Mucosa of rectum (tissue), 2 donors: ENCODE results near the gene COA6.
"Not testable (repeated sequence)": the region's sequence is repeated elsewhere in the genome, so short reads cannot be mapped to it uniquely, and the experiment has no call there.

ENCODE experiments used
- H3K27ac ChIP-seq, 2 donors: one replicate each; pipeline ENCODE4 v1.7.0; 2013; ENCODE audit warnings: inconsistent platforms in 2 of 2, low read depth in 2 of 2, low read length in 2 of 2
- H3K27me3 ChIP-seq, 2 donors: one replicate each; pipeline ENCODE4 v1.7.0; 2013; ENCODE audit warnings: low read length in 2 of 2; ENCODE audit not compliant: control insufficient read depth in 2 of 2, insufficient read depth in 2 of 2
- H3K36me3 ChIP-seq, 2 donors: one replicate each; pipeline ENCODE4 v1.7.0; 2013; ENCODE audit warnings: low read length in 2 of 2; ENCODE audit not compliant: control insufficient read depth in 2 of 2, insufficient read depth in 2 of 2
- H3K4me1 ChIP-seq, 2 donors: one replicate each; pipeline ENCODE4 v1.7.0; 2013; ENCODE audit warnings: low read length in 2 of 2, mild to moderate bottlenecking in 1 of 2; ENCODE audit not compliant: control insufficient read depth in 2 of 2, insufficient read depth in 2 of 2
- H3K4me3 ChIP-seq, 2 donors: one replicate each; pipeline ENCODE4 v1.7.0; 2013; ENCODE audit warnings: low read length in 2 of 2
- H3K9ac ChIP-seq, 2 donors: one replicate each; pipeline ENCODE4 v1.7.0; 2013; ENCODE audit warnings: low read length in 2 of 2, low read depth in 1 of 2, mild to moderate bottlenecking in 1 of 2
- H3K9me3 ChIP-seq, 2 donors: one replicate each; pipeline ENCODE4 v1.7.0; 2013; ENCODE audit warnings: low read length in 2 of 2; ENCODE audit not compliant: control insufficient read depth in 2 of 2
- donor health status: healthy.
- donor health status: Normal muscosa, but diverticular disease.

Gene COA6

DNA sequence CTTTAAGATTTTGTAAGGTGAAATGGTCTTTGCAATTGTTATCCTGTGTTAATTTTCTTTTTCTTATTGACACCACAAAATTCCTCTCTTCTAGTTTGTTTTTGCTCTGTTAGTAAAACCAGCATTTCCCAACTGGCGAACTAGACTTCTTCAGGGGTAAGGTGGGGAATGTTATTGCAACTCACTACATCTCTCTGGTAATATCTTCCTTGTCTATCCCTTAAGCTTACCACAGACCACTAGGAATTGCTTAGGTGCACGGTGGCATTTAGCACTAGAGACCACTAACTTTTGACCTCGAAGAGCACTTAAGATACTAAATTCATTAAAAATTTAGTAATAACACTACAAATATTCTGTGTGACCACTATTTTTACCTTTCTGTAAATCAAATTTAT lies 4.2 kb upstream of the COA6 start:
- Histone ChIP-seq H3K9me3 (no peaks in the 10 kb centered on the region), H3K36me3 (no peaks in the 10 kb centered on the region), H3K27ac (no peak overlapping the region), H3K4me1 (peaks cover under 1 to 2% of the 10 kb centered on the region in 2 donors), H3K4me3 (no peak overlapping the region), H3K27me3 (no peaks in the 10 kb centered on the region), H3K9ac (no peak overlapping the region)

DNA sequence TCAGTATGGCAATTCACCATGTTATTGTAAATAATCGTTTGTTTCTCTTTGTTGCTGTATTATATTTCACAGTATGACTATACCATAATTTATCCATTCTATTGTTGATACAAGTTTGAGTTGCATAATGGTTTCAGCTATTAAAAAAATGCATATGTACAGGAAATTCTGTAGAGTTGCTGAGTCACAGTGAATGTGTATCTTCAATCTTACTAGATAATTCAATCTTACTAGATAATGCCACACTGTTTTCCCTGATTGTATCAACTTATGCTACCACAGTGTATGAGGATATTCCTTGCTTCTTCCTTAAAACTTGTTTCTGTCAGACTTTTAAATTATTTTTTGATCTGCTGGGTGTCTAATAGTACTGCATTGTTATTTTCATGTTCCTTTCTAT lies 3.5 kb upstream of the COA6 start:
- H3K27me3 ChIP-seq = no peaks in the 10 kb centered on the region
- no peak overlapping the region for H3K4me3 ChIP-seq
- H3K27ac ChIP-seq = no peak overlapping the region
- H3K9me3 ChIP-seq = no peaks in the 10 kb centered on the region
- peaks cover 8 to 9% of the 10 kb centered on the region in 2 donors for H3K4me1 ChIP-seq
- H3K9ac ChIP-seq = no peak overlapping the region
- H3K36me3 ChIP-seq = no peaks in the 10 kb centered on the region

DNA sequence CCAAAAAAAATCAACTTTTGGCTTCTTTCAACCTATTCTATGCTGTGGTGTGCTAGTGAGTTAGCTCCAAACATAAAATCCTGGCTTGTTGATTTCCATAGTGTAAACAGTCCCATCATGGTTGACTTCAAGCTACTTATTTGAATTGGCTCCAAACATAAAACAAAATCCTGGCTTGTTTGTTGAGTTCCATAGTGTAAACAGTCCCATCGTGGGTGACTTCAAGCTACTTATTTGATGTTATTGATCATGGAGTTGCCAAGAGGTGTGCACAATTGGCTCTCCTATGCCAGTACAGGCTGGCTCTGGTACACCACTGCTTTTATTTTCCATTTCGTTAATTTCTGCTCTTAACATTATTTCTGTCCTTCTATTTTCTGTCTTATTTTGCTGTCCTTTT lies 1.8 kb upstream of the COA6 start:
- Histone ChIP-seq H3K9ac (no peak overlapping the region), H3K4me1 (peaks cover 8 to 9% of the 10 kb centered on the region in 2 donors), H3K27me3 (no peaks in the 10 kb centered on the region), H3K4me3 (no peak overlapping the region), H3K27ac (no peak overlapping the region), H3K9me3 (no peaks in the 10 kb centered on the region), H3K36me3 (peaks cover 5 to 6% of the 10 kb centered on the region in 2 donors)

DNA sequence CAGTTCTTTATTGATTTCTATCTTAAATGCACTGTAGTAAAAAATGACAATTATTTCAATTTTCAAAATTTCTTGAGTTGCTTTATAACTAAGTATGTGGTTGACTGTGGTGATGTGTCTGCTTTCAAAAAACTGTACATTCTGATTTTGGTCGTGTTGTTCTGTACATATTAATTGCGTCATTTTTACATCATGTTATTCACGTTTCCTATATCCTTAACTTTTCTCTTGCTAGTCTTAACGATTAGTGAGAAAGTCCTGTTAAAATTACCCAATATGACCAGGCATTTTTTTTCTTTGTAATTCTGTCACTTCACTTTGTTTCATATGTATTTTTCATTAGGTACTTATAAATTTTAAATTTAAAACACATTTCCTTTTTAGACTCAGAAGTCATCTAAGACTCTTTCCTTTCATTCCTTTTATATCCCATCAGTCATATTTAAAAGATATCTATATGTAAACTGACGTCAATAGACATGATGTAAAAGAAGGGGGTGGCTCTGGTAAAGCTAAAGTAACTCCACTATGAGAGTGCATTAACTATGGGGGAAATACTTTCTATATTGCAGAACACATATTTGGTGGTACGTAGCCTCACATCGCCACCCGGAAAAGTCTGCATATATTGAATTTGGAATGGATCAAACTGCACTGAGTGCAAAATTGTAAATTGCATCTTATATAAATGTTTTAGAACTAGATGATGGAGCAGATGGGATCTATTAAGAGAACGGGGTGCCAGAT lies 1.1 kb upstream of the COA6 start:
- Histone ChIP-seq H3K9ac (peak overlapping the region; percentile 93 to 98), H3K9me3 (no peaks in the 10 kb centered on the region), H3K4me1 (peaks cover 8 to 9% of the 10 kb centered on the region in 2 donors), H3K36me3 (peaks cover 8 to 11% of the 10 kb centered on the region in 2 donors), H3K27ac (peak overlapping the region in 1 of 2 donors; percentile 88), H3K4me3 (peak overlapping the region; percentile 73 to 98), H3K27me3 (no peaks in the 10 kb centered on the region)

DNA sequence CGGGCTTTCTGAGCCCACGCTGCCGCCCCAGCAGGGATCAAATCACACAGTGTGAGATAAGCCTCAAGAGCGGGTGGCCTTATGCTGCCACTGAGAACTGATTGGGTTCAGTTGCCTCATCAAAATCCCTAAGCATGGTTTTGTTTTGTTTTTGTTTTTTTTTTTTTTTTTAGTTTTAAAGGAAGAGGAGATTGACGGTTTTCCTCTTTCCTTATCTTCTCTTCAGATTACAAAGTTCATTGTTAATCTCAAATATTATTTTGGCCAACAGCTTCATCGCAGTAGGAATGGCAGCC lies 651 bp downstream of the COA6 start:
- H3K4me1 ChIP-seq = peaks cover 8 to 9% of the 10 kb centered on the region in 2 donors
- no peaks in the 10 kb centered on the region for H3K27me3 ChIP-seq
- no peaks in the 10 kb centered on the region for H3K9me3 ChIP-seq
- H3K36me3 ChIP-seq = peaks cover 17 to 21% of the 10 kb centered on the region in 2 donors
- H3K9ac ChIP-seq = peak overlapping the region; percentile 93 to 98
- H3K4me3 ChIP-seq = peak overlapping the region; percentile 73 to 98
- H3K27ac ChIP-seq = peak overlapping the region; percentile 88 to 98

DNA sequence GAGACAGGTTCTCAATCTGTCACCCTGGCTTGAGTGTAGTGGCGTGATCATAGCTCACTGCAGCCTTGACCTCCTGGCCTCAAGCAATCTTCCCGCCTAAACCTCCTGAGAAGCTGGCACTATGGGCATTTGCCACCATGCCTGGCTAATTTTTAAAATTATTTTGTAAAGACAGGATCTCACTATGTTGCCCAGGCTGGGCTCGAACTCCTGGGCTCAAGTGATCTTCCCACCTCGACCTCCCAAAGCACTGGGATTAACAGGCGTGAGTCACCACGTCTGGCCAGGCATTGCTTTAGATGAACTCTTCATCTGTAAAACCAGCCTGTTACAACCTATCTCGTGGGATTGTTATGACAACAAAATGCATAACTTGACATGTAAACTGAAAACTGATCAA lies 2.4 kb downstream of the COA6 start:
- Histone ChIP-seq H3K9ac (no peak overlapping the region), H3K36me3 (peaks cover 23 to 35% of the 10 kb centered on the region in 2 donors), H3K27ac (no peak overlapping the region), H3K4me1 (peaks cover 8 to 9% of the 10 kb centered on the region in 2 donors), H3K27me3 (no peaks in the 10 kb centered on the region), H3K9me3 (no peaks in the 10 kb centered on the region), H3K4me3 (no peak overlapping the region)

DNA sequence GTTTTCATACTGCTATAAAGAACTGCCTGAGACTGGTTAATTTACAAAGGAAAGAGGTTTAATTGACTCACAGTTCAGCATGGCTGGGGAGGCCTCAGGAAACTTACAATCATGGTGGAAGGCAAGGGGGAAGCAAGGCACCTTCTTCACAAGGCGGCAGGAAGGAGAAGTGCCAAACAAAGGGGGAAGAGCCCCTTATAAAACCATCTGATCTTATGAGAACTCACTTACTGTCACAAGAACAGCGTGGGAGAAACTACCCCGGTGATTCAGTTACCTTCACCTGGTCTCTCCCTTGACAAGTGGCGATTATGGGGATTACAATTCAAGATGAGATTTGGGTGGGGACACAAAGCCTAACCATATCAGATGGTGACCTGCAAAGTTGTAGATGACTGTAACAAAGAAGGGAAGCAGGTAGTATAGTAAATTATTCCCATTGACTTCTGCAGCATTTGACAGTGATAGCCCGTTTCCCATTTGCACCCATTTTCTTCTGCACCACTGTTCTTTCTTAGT lies 6.4 kb downstream of the COA6 start:
- H3K9me3 ChIP-seq, H3K4me1 ChIP-seq, H3K4me3 ChIP-seq, H3K27ac ChIP-seq, H3K27me3 ChIP-seq, H3K9ac ChIP-seq: not testable (repeated sequence)
- peaks cover 25 to 48% of the 10 kb centered on the region in 2 donors for H3K36me3 ChIP-seq

DNA sequence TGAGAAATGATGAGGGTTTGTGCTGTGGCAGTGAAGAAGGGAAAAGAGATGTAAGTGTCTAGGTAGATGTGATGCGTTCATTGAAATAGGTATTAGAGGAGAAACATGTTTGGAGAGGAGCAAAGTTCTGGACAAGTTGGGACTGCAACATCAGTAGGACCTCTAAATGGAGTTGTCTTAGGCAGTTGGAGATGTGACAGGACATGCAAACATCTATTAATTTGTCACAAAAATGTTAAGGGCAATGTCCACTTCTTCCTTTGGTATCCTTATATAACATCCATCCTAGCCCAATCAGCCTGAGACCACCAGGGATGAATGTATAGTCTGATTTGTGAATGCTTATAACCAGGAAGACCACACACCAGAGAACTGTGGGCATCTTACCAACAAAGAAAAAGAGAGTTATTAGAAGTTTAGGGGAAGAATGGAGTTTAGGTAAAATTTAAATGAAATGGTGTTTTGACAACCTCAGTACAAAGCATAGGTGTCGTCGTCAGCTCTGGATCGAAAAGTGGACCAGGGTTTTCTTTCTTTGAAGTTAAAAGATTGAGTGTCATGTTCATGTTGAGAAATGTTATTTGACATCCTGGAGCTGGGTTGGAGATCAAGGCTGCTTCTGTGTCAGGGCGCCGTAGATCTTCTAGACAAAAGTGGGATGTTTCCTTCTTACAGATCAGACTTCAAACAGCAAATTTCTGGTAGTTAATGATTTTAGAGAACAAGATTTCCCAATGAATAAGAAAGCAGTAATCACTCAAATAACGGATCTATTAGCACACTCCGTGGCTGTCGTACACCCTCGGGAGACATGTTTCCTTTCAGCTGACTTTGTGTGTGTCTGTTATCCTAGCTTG lies 8.7 kb downstream of the COA6 start:
- no peaks in the 10 kb centered on the region for H3K27me3 ChIP-seq
- H3K4me1 ChIP-seq = no peaks in the 10 kb centered on the region
- H3K9me3 ChIP-seq = no peaks in the 10 kb centered on the region
- no peak overlapping the region for H3K9ac ChIP-seq
- peaks cover 19 to 41% of the 10 kb centered on the region in 2 donors for H3K36me3 ChIP-seq
- H3K4me3 ChIP-seq = no peak overlapping the region
- H3K27ac ChIP-seq = no peak overlapping the region

DNA sequence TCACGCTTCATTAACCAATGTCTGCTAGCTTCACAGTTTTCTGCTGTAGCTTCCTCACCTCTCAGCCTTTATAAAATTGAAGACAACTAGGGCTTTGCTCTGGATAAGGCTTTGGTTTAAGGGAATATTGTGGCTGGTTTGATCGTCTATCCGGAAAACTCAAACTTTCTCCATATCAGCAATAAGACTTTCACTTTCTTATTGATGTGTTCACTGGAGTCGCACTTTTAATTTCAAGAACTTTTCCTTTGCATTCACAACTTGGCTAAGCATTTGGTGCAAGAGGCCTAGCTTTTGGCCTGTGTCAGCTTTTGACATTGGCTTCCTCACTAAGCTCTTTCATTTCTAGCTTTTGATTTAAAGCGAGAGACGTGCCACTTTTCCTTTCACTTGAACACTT lies 12.9 kb downstream of the COA6 start:
- H3K9me3 ChIP-seq = no peaks in the 10 kb centered on the region
- H3K27me3 ChIP-seq = no peaks in the 10 kb centered on the region
- H3K4me3 ChIP-seq = no peak overlapping the region
- peaks cover 8 to 17% of the 10 kb centered on the region in 2 donors for H3K36me3 ChIP-seq
- no peaks in the 10 kb centered on the region for H3K4me1 ChIP-seq
- H3K27ac ChIP-seq = no peak overlapping the region
- no peak overlapping the region for H3K9ac ChIP-seq

DNA sequence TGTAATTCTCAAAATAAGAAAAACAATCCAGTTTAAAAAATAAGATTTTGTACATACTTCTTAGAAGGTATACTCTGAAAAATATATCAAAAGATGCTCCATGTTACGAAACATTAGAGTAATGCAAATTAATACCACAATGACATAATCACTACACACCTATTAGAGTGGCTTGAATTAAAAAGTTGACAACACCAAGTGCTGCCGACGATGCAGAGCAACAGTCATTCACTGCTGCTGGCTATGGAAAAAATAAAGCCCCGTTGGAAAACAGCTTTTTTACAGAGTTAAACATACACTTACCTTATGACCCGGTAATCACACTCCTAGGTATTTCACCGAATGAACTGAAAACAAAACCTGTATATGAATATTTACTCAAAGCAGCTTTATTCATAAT lies 14.8 kb downstream of the COA6 start:
- Histone ChIP-seq H3K27me3 (no peaks in the 10 kb centered on the region), H3K9ac (no peak overlapping the region), H3K4me3 (no peak overlapping the region), H3K36me3 (peaks cover 14 to 19% of the 10 kb centered on the region in 2 donors), H3K9me3 (no peaks in the 10 kb centered on the region), H3K27ac (no peak overlapping the region), H3K4me1 (no peaks in the 10 kb centered on the region)
